HG03432 (cell line): ENCODE measurements around the gene LCP1.
"Not testable (repeated sequence)": the region's sequence is repeated elsewhere in the genome, so short reads cannot be mapped to it uniquely, and the experiment has no call there.

ENCODE experiments used
- ATAC-seq: cut with Tn5 transposase; IDR thresholded peaks from one replicate; pipeline ENCODE4 v1.9.1; 2021; ENCODE audit warnings: mild to moderate bottlenecking, moderate library complexity; ENCODE audit not compliant: unreplicated experiment

Gene LCP1

GRCh38 chr13:46162741-46163140 is 19.2 kb downstream of the LCP1 start:
- not testable (repeated sequence) for ATAC-seq

GRCh38 chr13:46160471-46161066 is 21.4 kb downstream of the LCP1 start:
- ATAC-seq, result no peak

DNA sequence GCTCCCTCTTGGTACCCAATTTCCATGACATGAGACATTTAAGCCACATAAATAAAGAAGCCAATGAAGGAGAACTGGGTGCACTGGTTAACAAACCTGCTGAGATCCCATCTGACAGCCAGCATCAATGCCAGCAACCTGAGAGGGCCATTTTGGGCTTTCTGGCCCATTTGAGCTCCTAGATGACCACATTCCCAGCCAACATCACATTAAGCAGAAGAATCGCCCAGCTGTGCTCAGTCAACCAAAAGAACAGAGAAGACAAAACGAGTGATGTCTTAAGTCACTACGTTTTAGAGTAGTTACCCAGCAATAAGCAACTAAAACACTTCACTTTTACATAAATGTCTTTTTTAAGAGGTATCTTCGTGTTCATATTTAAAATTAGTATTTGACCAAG is 21.9 kb downstream of the LCP1 start:
- no peak for ATAC-seq

GRCh38 chr13:46158983-46159382 is 23.0 kb downstream of the LCP1 start:
- ATAC-seq, result no peak

DNA sequence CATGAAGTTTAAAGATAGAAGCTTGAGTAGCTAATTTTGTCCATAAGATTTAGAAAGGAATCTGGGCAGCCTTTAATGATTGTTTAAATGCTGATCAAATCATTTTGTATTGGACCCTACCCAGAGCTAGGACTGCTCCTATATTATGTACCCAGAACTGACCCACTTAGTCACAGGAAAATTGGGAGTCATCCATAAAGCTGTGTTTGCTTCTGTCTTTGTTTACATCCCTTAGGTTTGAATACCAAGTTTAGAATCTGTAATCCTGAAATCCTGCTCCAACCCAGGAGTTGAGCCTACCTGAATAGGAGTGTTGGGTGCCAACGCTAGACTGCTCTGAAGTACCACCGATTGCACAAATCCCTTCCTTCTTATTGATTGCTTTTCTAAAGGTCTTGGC is 23.8 kb downstream of the LCP1 start:
- ATAC-seq, result no peak

DNA sequence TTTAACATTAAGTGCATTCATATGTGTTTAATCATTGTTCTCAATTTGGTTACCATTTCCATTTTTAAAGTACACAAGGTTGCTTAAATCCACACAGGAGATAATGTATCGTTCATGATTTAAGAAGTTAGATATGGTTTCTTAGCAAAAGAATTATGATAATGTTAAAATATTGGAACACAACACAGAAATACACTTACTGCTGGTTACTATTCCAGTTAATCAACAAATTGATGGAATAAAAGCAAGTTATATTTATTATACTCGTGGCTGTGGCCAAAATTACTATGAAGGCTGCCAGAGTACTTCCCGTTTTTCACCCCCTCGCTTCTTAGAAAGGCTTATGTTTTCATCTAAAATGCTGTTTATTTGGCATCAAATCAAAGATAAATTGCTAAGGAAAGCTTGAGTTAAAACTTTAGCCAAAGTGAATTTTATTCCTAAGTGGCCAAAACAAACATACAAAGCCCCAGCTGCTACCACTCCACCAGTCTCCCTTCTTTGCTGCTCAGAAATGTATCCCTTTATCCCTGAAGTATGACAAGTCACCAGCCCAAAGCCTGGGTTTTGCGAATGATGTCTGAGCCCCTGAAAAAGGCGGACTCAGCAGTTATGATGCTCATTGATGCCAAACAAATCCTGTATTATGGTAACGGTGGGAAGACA is 27.7 kb downstream of the LCP1 start:
- no peak for ATAC-seq

DNA sequence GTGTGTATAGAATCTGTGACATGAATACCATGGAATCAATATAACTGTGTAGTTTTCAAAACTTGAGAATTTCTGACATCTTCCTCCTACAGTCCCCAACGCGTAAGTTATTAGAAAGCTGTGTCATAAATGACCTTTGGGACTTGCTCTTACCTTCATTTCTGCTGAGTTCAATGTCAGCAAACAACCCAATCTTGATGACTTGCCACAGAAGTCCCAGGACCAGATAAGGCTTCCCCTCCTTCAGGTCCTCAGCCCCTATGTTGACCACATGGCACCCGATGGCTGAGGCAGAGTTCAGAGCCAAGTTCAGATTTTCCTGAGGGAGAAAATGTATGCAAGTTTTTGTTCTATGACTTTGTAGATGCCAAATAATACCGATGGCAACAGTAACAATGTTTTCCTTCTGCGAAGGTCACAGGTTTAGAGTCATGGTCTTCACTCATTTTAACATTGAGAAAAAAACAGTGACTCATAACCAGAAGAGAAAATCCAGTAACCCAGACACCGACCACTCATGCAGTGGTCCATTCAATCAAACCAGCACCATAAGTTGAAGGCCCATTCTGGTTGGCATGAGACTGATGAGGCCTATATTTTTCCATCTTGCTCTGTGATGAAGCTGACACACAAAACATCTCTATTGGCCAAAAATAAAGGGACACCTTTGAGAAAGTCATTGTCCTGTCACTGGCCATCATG is 29.2 kb downstream of the LCP1 start:
- ATAC-seq, result no peak

- ATAC-seq, result no peak
These were observed 31.8 kb downstream of the LCP1 start for GRCh38 chr13:46150134-46150693.

GRCh38 chr13:46149272-46150133 is 32.5 kb downstream of the LCP1 start:
- ATAC-seq, result no peak

- no peak for ATAC-seq
These were observed 35.1 kb downstream of the LCP1 start for GRCh38 chr13:46146898-46147297.

DNA sequence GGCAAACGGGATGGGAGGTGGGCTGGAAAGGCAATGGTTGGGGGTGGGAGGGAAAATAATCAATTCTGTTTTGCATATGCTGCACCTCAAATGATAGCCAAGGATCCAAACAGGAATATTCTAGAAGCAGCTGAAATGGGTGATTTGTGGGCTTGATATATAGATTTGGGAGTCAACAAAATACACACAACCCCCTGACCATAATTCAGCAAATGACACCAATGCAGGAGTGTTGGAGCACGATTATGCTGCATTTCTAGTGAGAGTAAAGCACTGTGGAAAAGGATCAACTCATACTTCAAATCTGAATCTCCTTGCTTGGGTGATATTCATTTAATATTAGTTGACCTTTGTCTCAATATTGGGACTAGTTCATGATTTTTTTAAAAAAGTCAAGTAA is 36.0 kb downstream of the LCP1 start:
- no peak for ATAC-seq

- no peak for ATAC-seq
These were observed 36.8 kb downstream of the LCP1 start for GRCh38 chr13:46145135-46145534.

- ATAC-seq, result no peak
These were observed 38.7 kb downstream of the LCP1 start for GRCh38 chr13:46143184-46143701.

- ATAC-seq, result no peak
These were observed 39.2 kb downstream of the LCP1 start for GRCh38 chr13:46142776-46143175.

DNA sequence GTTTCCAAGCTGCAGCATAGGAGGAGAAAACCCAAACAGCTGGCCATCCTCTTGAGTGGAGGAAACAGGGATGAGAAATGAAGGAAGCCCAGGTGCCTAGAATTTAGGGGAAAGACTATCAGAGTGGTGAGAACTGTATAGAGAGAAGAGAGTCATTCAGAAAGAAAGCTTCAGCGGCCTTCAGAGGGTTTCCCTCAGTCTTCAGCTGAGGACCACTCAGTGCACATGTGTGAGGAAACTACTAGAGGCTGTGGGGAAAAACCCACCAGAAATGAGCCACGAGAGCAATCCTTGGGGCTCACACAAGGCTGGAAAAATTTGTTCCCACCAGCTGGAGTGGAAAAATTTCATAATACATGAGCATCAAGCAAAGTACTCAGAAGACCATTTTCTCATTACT is 41.9 kb downstream of the LCP1 start:
- ATAC-seq, result no peak

- no peak for ATAC-seq
These were observed 44.2 kb downstream of the LCP1 start for GRCh38 chr13:46137627-46138317.

DNA sequence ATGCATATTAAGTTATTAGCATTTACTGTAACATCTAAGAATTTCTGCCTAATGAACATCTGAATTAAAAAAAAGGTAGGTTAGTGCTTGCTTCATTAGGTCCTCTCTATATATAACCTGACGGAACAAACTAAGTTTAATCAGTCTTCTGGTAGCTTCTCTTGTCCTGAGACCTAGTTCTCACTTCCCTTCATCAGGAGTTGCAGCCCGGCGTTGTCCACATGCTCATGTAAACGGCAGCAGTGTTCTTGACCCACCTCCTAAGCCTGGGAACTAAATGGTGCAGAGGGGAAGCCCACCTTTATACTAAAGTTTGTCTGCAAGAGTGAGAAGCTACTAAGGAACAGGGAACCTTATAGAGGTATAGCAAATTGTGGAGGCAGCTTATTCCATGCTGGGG is 45.3 kb downstream of the LCP1 start:
- ATAC-seq, result no peak

DNA sequence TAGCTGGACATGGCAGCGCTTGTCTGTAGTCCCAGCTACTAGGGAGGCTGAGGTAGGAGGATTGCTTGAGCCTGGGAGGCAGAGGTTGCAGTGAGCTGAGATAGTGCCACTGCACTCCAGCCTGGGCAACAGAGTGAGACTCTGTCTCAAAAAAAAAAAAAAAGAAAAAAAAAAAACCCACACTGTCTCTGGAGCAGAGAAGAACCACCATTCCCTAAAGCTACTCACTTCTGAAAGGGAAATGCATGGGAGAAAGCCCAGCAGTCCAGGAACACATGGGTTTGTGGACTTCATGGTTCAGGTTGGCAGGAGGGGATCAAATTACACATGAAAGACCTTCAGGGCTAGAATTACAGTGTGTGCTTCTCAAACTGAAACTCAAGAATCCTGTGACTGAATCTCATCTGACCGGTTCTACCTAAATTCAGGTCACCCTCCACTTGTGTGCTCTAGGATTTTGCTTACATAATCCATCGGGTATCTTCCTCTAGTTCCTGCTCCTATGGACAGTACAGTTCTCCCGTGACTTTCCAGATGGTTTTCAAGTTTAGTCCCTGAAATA is 46.9 kb downstream of the LCP1 start:
- ATAC-seq, result no peak

DNA sequence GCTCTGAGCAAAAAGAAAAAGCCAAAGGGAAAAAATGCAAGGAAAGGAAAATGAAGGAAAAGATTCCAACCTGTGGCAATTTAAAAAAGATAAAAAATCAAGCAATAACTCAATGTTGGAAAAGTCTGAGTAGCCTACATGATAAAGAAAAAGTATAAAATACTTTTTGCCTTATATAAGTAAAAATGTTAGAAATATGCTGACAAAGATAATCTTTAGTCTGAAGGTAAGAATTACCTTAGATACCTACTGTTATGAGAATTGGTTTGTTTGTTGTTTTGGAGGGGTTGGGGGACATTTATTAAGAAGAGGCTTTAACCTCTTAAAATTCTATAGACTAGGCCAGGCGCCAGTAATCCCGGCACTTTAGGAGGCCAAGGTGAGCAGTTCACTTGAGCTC is 47.5 kb downstream of the LCP1 start:
- no peak for ATAC-seq

DNA sequence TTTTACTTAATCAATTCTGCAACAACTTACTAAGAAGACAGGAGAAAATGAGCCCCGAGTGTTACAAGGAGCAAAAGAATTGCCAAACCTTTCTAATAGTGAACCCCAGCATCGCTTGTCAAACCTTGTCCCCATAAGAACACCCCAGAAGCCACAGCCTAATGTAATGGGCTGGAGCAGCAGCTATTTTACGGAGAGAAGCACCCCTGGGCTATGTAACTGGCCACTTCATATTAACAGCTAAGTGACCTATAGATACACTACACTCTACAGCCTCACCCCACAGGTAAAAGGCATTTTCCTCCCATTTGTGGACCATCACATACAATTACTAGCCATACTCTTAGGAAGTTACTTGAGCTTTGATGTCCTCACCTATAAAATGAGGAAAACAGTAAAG is 49.9 kb downstream of the LCP1 start:
- ATAC-seq, result no peak
